Effector CD4-positive, alpha-beta T cell (primary cell): ENCODE measurements around the gene SLIT1.

ENCODE experiments used
- DNase-seq: peaks from one replicate; pipeline ENCODE4 v3.0.0-alpha.2; 2020

SLIT1 gene

GRCh38 chr10:97138846-97139245 is 46.9 kb downstream of the SLIT1 start:
- DNase-seq = no peak

- DNase-seq = no peak
Observed at GRCh38 chr10:97138174-97138573, 47.6 kb downstream of the SLIT1 start.

- no peak for DNase-seq
Observed at GRCh38 chr10:97136756-97137155, 49.0 kb downstream of the SLIT1 start.

GRCh38 chr10:97135464-97135863 is 50.3 kb downstream of the SLIT1 start:
- no peak for DNase-seq

- no peak for DNase-seq
Observed at GRCh38 chr10:97134983-97135382, 50.8 kb downstream of the SLIT1 start.

- DNase-seq = no peak
Observed at GRCh38 chr10:97134110-97134509, 51.6 kb downstream of the SLIT1 start.

- DNase-seq = no peak
Observed at GRCh38 chr10:97132273-97132672, 53.5 kb downstream of the SLIT1 start.

- no peak for DNase-seq
Observed at GRCh38 chr10:97131666-97132065, 54.1 kb downstream of the SLIT1 start.

- DNase-seq = no peak
Observed at GRCh38 chr10:97131181-97131628, 54.6 kb downstream of the SLIT1 start.

GRCh38 chr10:97129666-97130065 is 56.1 kb downstream of the SLIT1 start:
- DNase-seq = no peak

- no peak for DNase-seq
Observed at GRCh38 chr10:97128516-97129154, 57.1 kb downstream of the SLIT1 start.

GRCh38 chr10:97128039-97128492 is 57.7 kb downstream of the SLIT1 start:
- DNase-seq = no peak

- no peak for DNase-seq
Observed at GRCh38 chr10:97127509-97127908, 58.2 kb downstream of the SLIT1 start.

GRCh38 chr10:97124211-97124610 is 61.5 kb downstream of the SLIT1 start:
- DNase-seq = no peak

- no peak for DNase-seq
Observed at GRCh38 chr10:97123765-97124164, 62.0 kb downstream of the SLIT1 start.

GRCh38 chr10:97121041-97121440 is 64.7 kb downstream of the SLIT1 start:
- DNase-seq = no peak

GRCh38 chr10:97120370-97120769 is 65.4 kb downstream of the SLIT1 start:
- DNase-seq = no peak

- no peak for DNase-seq
Observed at GRCh38 chr10:97119058-97119745, 66.6 kb downstream of the SLIT1 start.

- DNase-seq = no peak
Observed at GRCh38 chr10:97117372-97117771, 68.4 kb downstream of the SLIT1 start.

GRCh38 chr10:97116462-97117162 is 69.1 kb downstream of the SLIT1 start:
- DNase-seq = no peak

- no peak for DNase-seq
Observed at GRCh38 chr10:97115846-97116245, 69.9 kb downstream of the SLIT1 start.

GRCh38 chr10:97111615-97112014 is 74.1 kb downstream of the SLIT1 start:
- DNase-seq = no peak

- no peak for DNase-seq
Observed at GRCh38 chr10:97109547-97109946, 76.2 kb downstream of the SLIT1 start.

GRCh38 chr10:97107551-97107950 is 78.2 kb downstream of the SLIT1 start:
- no peak for DNase-seq
